ENCODE measurements around the gene ATP10A.

ATP10A gene

GRCh38 chr15:25763954-25764353 is 99.2 kb downstream of the ATP10A start:
- DNase-seq: no peak
- no peak overlapping the region for H2AFZ ChIP-seq (ENCODE audit: low read length)
- TF ChIP-seq EZH2phosphoT487 (IDR thresholded peaks at IDR 0.05; ENCODE audit: low read length) (no peak), EZH2 (optimal IDR thresholded peaks at IDR 0.05; ENCODE audit: low read depth, low read length) (no peak)
- TF ChIP-seq, protein P1, sequence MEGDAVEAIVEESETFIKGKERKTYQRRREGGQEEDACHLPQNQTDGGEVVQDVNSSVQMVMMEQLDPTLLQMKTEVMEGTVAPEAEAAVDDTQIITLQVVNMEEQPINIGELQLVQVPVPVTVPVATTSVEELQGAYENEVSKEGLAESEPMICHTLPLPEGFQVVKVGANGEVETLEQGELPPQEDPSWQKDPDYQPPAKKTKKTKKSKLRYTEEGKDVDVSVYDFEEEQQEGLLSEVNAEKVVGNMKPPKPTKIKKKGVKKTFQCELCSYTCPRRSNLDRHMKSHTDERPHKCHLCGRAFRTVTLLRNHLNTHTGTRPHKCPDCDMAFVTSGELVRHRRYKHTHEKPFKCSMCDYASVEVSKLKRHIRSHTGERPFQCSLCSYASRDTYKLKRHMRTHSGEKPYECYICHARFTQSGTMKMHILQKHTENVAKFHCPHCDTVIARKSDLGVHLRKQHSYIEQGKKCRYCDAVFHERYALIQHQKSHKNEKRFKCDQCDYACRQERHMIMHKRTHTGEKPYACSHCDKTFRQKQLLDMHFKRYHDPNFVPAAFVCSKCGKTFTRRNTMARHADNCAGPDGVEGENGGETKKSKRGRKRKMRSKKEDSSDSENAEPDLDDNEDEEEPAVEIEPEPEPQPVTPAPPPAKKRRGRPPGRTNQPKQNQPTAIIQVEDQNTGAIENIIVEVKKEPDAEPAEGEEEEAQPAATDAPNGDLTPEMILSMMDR (IDR thresholded peaks at IDR 0.05; ENCODE audit: low read length): no peak
- H3K9ac ChIP-seq (ENCODE audit: low read length): no peak overlapping the region
- no peaks in the 10 kb centered on the region for H3K9me3 ChIP-seq (replicated peaks; ENCODE audit: insufficient read depth, low read length)
- no peaks in the 10 kb centered on the region for H3K9me2 ChIP-seq (replicated peaks; ENCODE audit: insufficient read depth, low read length)
- H3K27me3 ChIP-seq (replicated peaks; ENCODE audit: insufficient read depth, low read length): no peaks in the 10 kb centered on the region
- no peak overlapping the region for H3K27ac ChIP-seq (ENCODE audit: low read length)
- no peaks in the 10 kb centered on the region for H3K4me1 ChIP-seq (ENCODE audit: low read length)
- no peaks in the 10 kb centered on the region for H4K20me1 ChIP-seq (ENCODE audit: insufficient read depth, low read length)
- H3K4me3 ChIP-seq (ENCODE audit: low read length): no peak overlapping the region
- H3F3A ChIP-seq (ENCODE audit: insufficient read depth, low read length): no peaks in the 10 kb centered on the region
- no peak overlapping the region for H3K4me2 ChIP-seq (ENCODE audit: low read depth, low read length)
- H3K79me2 ChIP-seq (ENCODE audit: low read length): no peaks in the 10 kb centered on the region
- H3K36me3 ChIP-seq (replicated peaks; ENCODE audit: insufficient read depth, low read length): no peaks in the 10 kb centered on the region

DNA sequence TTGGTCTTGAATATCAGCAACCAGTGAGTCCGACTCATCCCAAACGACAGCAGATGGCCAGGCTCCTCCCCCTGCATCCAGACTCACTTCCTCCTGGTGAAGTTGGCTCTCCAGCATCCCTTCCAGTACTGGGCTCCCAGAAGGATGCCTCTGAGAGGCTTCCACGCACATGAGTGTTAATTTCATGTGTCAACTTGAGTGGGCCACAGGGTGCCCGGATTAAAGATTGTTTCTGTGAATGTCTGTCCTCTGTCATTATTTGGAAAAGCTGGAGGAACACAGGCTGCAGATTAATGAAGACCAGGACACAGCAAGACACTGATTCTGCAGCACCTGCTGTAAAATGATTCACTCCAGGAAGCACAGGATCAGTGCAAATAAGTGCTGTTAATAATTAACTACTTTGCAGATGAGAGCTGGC is 99.8 kb downstream of the ATP10A start:
- Histone ChIP-seq H3K79me2 (ENCODE audit: low read length) (no peaks in the 10 kb centered on the region), H3K27ac (ENCODE audit: low read length) (no peak overlapping the region), H3K4me2 (ENCODE audit: low read depth, low read length) (no peak overlapping the region), H3F3A (ENCODE audit: insufficient read depth, low read length) (no peaks in the 10 kb centered on the region), H3K9me3 (replicated peaks; ENCODE audit: insufficient read depth, low read length) (no peaks in the 10 kb centered on the region), H3K4me3 (ENCODE audit: low read length) (no peak overlapping the region), H2AFZ (ENCODE audit: low read length) (no peak overlapping the region), H3K27me3 (replicated peaks; ENCODE audit: insufficient read depth, low read length) (no peaks in the 10 kb centered on the region), H3K9me2 (replicated peaks; ENCODE audit: insufficient read depth, low read length) (no peaks in the 10 kb centered on the region), H3K9ac (ENCODE audit: low read length) (no peak overlapping the region), H4K20me1 (ENCODE audit: insufficient read depth, low read length) (no peaks in the 10 kb centered on the region), H3K36me3 (replicated peaks; ENCODE audit: insufficient read depth, low read length) (no peaks in the 10 kb centered on the region), H3K4me1 (ENCODE audit: low read length) (no peaks in the 10 kb centered on the region)
- TF ChIP-seq, protein P1 (IDR thresholded peaks at IDR 0.05; ENCODE audit: low read length): no peak
- DNase-seq: no peak

DNA sequence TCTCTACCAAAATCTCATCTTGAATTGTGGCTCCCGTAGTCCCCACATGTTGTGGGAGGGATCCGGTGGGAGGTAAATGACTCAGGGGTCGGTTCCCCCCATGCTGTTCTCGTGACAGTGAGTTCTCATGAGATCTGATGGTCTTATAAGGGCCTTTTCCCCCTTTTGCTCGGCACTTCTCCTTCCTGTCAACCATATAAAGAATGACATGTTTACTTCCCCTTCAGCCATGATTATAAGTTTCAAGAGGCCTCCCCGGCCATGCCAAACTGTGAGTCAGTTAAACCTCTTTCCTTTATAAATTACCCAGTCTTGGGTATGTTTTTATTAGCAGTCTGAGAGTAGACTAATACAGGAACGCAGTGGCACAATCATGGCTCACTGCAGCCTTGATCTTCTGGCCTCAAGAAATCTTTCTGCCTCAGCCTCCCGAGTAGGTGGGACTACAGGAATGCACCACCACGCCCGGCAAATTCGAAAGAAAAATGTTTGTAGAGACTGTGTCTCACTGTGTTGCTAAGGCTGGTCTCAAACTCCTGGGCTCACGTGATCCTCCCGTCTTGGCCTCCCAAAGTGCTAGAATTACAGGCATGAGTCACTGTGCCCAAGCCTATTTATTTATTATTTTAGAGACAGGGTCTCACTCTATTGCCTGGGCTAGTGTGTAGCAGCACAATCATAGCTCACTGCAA is 101.0 kb downstream of the ATP10A start:
- Histone ChIP-seq H3K4me2 (ENCODE audit: low read depth, low read length) (no peak overlapping the region), H3K9me2 (replicated peaks; ENCODE audit: insufficient read depth, low read length) (no peaks in the 10 kb centered on the region), H3K4me1 (ENCODE audit: low read length) (no peaks in the 10 kb centered on the region), H4K20me1 (ENCODE audit: insufficient read depth, low read length) (no peaks in the 10 kb centered on the region), H3K4me3 (ENCODE audit: low read length) (no peak overlapping the region), H3K36me3 (replicated peaks; ENCODE audit: insufficient read depth, low read length) (no peaks in the 10 kb centered on the region), H3F3A (ENCODE audit: insufficient read depth, low read length) (no peaks in the 10 kb centered on the region), H3K27ac (ENCODE audit: low read length) (no peak overlapping the region), H3K9me3 (replicated peaks; ENCODE audit: insufficient read depth, low read length) (no peaks in the 10 kb centered on the region), H3K79me2 (ENCODE audit: low read length) (no peaks in the 10 kb centered on the region), H2AFZ (ENCODE audit: low read length) (no peak overlapping the region), H3K27me3 (replicated peaks; ENCODE audit: insufficient read depth, low read length) (no peaks in the 10 kb centered on the region), H3K9ac (ENCODE audit: low read length) (no peak overlapping the region)
- no peak for DNase-seq
- TF ChIP-seq EZH2 (optimal IDR thresholded peaks at IDR 0.05; ENCODE audit: low read depth, low read length) (no peak), EZH2phosphoT487 (IDR thresholded peaks at IDR 0.05; ENCODE audit: low read length) (no peak)
- TF ChIP-seq, protein P1 (IDR thresholded peaks at IDR 0.05; ENCODE audit: low read length): no peak

All from MM.1S (cell line).